ENCODE measurements around the gene AMPH. TPM values are rescaled to one million over a fixed set of nuclear protein-coding genes. Genes with fewer than 3 reads are reported as not detected.
A peak's percentile ranks its signal among the peaks of the same experiment; 100 is the strongest.
"Not testable (repeated sequence)": the region's sequence is repeated elsewhere in the genome, so short reads cannot be mapped to it uniquely, and the experiment has no call there.

The AMPH gene
- total RNA-seq, 4 donors from 2014 or later: 2.3 to 14.7 (median 7.2) TPM

DNA sequence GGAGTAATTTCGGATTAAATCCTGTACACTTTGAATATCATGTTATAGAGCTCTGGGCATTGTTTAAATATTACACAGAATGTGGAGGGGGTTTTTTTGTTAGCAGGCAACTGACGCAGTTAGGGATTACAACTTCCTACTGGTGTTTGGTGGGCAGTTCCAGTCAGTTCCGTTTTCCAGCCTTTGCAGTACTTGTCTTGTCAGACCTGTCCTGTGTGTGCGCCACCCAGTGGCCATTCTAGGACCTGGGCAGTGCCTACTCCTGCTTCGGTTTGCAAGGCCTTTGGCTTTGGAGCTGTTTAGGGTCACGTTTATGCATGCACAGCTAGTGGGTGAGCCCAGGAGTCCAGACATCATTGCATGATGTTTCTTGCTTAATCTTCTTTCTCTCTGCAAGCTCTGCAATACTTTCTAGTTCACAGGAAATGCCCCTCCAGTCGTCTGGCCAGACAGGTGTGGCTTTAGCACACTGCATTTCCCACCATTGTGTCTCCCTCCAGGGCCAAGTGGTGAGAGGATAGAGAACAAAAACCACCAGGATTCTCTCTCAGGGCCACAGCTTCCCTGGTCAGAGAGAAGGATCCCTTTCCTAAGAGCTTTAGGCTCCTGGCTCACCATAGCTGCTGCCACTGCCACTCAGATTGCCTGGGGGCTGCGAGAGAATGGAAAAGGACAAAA lies 261.2 kb downstream of the AMPH start:
- H3K27me3 ChIP-seq: no peaks in the 10 kb centered on the region
- H3K4me1 ChIP-seq: peaks cover 0 to 5% (median 0%) of the 10 kb centered on the region in 3 donors
- peak; percentile 91 for ATAC-seq
- H3K4me3 ChIP-seq: no peak overlapping the region
- no peak overlapping the region for H3K27ac ChIP-seq
- TF ChIP-seq EP300 (IDR thresholded peaks at IDR 0.05): no peak
- TF ChIP-seq, protein P1, sequence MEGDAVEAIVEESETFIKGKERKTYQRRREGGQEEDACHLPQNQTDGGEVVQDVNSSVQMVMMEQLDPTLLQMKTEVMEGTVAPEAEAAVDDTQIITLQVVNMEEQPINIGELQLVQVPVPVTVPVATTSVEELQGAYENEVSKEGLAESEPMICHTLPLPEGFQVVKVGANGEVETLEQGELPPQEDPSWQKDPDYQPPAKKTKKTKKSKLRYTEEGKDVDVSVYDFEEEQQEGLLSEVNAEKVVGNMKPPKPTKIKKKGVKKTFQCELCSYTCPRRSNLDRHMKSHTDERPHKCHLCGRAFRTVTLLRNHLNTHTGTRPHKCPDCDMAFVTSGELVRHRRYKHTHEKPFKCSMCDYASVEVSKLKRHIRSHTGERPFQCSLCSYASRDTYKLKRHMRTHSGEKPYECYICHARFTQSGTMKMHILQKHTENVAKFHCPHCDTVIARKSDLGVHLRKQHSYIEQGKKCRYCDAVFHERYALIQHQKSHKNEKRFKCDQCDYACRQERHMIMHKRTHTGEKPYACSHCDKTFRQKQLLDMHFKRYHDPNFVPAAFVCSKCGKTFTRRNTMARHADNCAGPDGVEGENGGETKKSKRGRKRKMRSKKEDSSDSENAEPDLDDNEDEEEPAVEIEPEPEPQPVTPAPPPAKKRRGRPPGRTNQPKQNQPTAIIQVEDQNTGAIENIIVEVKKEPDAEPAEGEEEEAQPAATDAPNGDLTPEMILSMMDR (IDR thresholded peaks at IDR 0.05): peak; percentile 47 to 76 (median 53)
- TF ChIP-seq POLR2AphosphoS5 (IDR thresholded peaks at IDR 0.05): no peak
- no peak for TF ChIP-seq POLR2A (IDR thresholded peaks at IDR 0.05)
- 14 to 27% methylated on average over 6 to 7 of the region's 8 CpGs for WGBS, 2 donors (ENCODE audit: low coverage in 1 of 2)
- no peaks in the 10 kb centered on the region for H3K9me3 ChIP-seq
- no peaks in the 10 kb centered on the region for H3K36me3 ChIP-seq

DNA sequence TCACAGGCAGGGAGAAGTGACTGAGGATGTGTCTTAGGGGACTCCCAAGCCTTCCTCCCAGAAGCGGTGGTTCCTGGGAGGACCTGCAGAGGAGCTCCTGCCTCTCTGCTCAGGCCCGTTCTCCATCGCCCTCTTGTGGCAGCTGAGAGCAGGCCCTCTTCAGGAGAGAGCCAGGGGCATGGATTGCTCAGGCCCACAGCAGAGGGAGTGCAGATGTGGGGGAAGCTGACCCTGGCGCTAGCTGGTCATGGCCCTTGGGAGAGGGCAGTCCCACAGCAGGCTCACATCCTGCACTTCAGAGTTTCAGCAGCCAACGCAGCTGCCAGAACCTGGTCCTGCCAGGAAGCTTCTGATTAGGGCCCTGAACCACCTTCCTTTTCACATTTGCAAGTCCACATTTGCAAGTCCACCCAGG lies 263.0 kb downstream of the AMPH start:
- ATAC-seq: peak; percentile 46

DNA sequence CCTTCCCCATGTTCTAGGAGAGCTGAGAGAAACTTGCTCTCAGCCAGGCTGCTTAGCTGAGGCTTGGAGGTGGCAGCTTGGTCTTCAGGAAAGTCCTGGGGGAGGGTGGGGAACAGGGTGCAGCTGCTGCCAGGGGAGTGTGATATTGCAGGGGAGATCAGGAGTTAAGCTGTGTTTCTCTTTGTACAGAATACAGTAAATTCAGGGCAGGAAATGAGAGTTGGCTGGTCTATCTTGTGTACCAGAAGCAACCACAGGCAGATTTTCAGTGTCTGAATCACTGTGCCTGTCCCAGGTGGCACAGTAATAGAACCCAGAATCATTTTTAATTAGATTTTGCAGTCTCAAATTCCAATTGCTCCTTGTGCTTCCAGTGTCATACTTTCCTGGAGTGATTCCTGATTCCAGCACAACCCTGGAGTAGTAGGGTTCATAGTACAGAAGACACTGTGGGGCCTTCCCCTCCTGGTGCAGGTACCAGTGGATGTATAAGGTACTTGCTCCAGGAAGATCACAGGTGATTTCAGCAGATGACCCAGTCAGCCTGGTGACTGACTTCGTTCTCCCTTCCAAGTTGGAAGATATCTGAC lies 263.8 kb downstream of the AMPH start:
- 80% methylated on average over 1 of the region's 1 CpG; no CpG with 5 or more reads in 1 of the 2 donors for WGBS, 2 donors (ENCODE audit: low coverage in 1 of 2)
- ATAC-seq: no peak
- H3K27me3 ChIP-seq: no peaks in the 10 kb centered on the region
- TF ChIP-seq POLR2AphosphoS5 (IDR thresholded peaks at IDR 0.05) (no peak), POLR2A (IDR thresholded peaks at IDR 0.05) (no peak), EP300 (IDR thresholded peaks at IDR 0.05) (no peak)
- H3K4me1 ChIP-seq: peaks cover 0 to 5% (median 0%) of the 10 kb centered on the region in 3 donors
- H3K27ac ChIP-seq: no peak overlapping the region
- no peaks in the 10 kb centered on the region for H3K9me3 ChIP-seq
- H3K4me3 ChIP-seq: no peak overlapping the region
- no peaks in the 10 kb centered on the region for H3K36me3 ChIP-seq

More for the DNA sequence above, 263.0 kb downstream of the AMPH start:
- Histone ChIP-seq H3K9me3 (no peaks in the 10 kb centered on the region), H3K27me3 (no peaks in the 10 kb centered on the region), H3K36me3 (no peaks in the 10 kb centered on the region), H3K4me3 (no peak overlapping the region), H3K27ac (no peak overlapping the region), H3K4me1 (peaks cover 0 to 5% (median 0%) of the 10 kb centered on the region in 3 donors)
- WGBS, 2 donors (ENCODE audit: low coverage in 1 of 2): 50% methylated on average over 1 of the region's 5 CpGs; no CpG with 5 or more reads in 1 of the 2 donors
- TF ChIP-seq POLR2A (IDR thresholded peaks at IDR 0.05): no peak
- TF ChIP-seq, protein P1 (IDR thresholded peaks at IDR 0.05): peak in 2 of 4 experiments; percentile 26 to 62

DNA sequence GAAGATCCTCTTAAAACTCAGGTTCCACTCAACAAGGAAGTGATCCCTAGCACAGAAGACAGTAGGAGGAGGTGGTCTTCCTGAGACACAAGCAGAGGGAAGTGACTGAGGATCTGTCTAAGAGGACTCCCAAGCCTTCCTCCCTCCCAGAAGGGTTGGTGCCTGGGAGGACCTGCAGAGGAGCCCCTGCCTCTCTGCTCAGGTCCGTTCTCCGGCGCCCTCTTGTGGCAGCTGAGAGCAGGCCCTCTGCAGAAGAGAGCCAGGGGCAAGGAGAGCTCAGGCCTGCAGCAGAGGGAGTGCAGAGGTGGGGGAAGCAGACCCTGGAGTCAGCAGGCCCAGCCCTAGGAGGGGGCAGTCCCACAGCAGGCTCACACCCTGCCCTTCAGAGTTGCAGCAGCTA lies 267.8 kb downstream of the AMPH start:
- ATAC-seq, H3K27me3 ChIP-seq, H3K9me3 ChIP-seq, H3K27ac ChIP-seq, H3K4me1 ChIP-seq, H3K36me3 ChIP-seq, H3K4me3 ChIP-seq: not testable (repeated sequence)
- whole genome bisulfite sequencing, 2 donors (ENCODE audit: low coverage in 1 of 2): 44% methylated on average over 3 of the region's 3 CpGs; no CpG with 5 or more reads in 1 of the 2 donors
- TF ChIP-seq, protein P1 (IDR thresholded peaks at IDR 0.05): peak in 2 of 4 experiments; percentile 17 to 46

DNA sequence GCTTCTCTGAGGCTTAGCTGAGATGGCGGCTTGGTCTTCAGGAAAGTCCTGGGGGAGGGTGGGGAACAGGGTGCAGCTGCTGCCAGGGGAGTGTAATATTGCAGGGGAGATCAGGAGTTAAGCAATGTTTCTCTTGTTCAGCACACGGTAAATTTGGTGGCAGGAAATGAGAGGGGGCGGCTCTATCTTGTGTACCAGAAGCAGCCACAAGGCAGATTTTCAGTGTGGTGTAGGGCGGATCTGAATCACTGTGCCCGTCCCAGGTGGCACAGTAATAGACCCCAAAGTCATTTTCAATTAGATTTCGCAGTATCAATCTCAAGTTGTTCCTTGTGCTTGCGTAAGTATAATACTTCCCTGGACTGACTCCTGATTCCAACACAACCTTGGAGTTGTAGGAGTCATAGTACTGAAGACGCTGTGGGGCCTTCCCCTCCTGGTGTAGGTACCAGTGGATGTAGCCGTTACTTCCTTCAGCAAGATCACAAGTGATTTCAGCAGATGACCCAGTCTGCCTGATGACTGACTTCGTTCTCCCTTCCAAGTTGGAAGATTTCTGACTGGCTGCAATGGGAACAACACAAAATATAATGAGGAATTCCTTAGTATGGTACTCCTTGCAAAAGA lies 268.4 kb downstream of the AMPH start:
- 65 to 69% methylated on average over 5 to 8 of the region's 10 CpGs for whole genome bisulfite sequencing, 2 donors (ENCODE audit: low coverage in 1 of 2)
- not testable (repeated sequence) for ATAC-seq, H3K9me3 ChIP-seq, H3K4me1 ChIP-seq, H3K27ac ChIP-seq, H3K4me3 ChIP-seq, H3K36me3 ChIP-seq, H3K27me3 ChIP-seq

DNA sequence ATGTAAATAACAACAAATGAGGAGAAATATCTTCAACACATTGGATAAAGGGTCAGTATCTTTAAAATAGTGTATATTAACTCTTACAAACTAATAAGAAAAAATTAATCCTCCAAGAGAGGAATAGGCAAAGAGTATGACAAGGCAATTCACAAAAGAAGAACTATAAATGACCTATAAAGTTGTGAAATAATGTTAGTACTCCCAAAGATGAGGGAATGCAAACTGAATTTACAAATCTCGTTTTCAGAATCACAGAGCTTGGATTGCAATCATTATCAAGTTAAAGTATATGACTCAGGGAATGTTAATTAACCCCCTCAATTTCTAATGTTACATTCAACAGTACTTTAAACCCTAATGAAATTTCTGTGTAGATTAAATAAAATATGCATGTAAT lies 270.4 kb downstream of the AMPH start:
- TF ChIP-seq EP300 (IDR thresholded peaks at IDR 0.05): no peak
- no peak for TF ChIP-seq POLR2A (IDR thresholded peaks at IDR 0.05)
- TF ChIP-seq, protein P1 (IDR thresholded peaks at IDR 0.05): no peak
- TF ChIP-seq POLR2AphosphoS5 (IDR thresholded peaks at IDR 0.05): no peak
- H3K27ac ChIP-seq: no peak overlapping the region
- no peaks in the 10 kb centered on the region for H3K36me3 ChIP-seq
- H3K4me1 ChIP-seq: no peaks in the 10 kb centered on the region
- H3K27me3 ChIP-seq: no peaks in the 10 kb centered on the region
- 44 to 50% methylated on average over 1 of the region's 1 CpG for WGBS, 2 donors (ENCODE audit: low coverage in 1 of 2)
- no peak overlapping the region for H3K4me3 ChIP-seq
- no peaks in the 10 kb centered on the region for H3K9me3 ChIP-seq
- ATAC-seq: no peak

All from gastroesophageal sphincter (tissue), 4 donors.